ENCODE data around the gene KIF6.

Gene KIF6

DNA sequence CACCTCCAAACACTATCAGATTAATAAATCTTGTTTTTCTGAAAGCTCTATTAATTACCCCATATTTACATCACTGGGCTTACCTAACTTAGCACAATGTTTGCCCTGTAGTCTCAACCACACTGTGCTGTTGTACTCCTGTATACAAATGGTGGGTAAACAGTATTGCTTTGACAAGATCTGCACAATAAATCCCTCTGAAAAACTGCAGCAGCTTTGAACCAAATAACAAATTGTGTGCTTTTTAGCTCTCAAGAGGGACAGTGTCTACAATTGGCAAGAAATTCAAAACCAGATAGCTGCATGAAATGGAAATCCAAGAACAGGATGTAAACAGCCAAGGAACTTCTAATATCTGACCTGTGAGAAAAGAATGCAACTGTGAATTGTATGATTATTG, 10.4 kb downstream of the KIF6 start:
- Histone ChIP-seq H3K36me3 (ENCODE audit: control insufficient read depth in 4 of 4, insufficient read depth in 4 of 4, low read length in 3 of 4) (no peaks in the 10 kb centered on the region), H3K27me3 (replicated peaks in 2 of 5; ENCODE audit: control insufficient read depth in 4 of 5, insufficient read depth in 5 of 5, low read length in 4 of 5) (no peaks in the 10 kb centered on the region), H3K4me3 (ENCODE audit: control insufficient read depth in 1 of 7, extremely low read depth in 1 of 7, insufficient read depth in 4 of 7, low read depth in 2 of 7, low read length in 6 of 7) (no peak overlapping the region), H3K4me1 (ENCODE audit: control extremely low read depth in 1 of 4, control insufficient read depth in 4 of 4, insufficient read depth in 4 of 4, low read length in 3 of 4) (no peaks in the 10 kb centered on the region), H3K27ac (ENCODE audit: insufficient read depth in 1 of 2, low read depth in 1 of 2, low read length in 2 of 2, poor library complexity in 1 of 2, severe bottlenecking in 2 of 2) (no peak overlapping the region), H3K9me3 (ENCODE audit: control extremely low read depth in 1 of 5, control insufficient read depth in 4 of 5, insufficient read depth in 2 of 5, low read depth in 1 of 5, low read length in 4 of 5) (no peaks in the 10 kb centered on the region)
- no peak for DNase-seq
- POLR2A ChIA-PET, result no interaction called here
- CTCF ChIA-PET, result no interaction called here

DNA sequence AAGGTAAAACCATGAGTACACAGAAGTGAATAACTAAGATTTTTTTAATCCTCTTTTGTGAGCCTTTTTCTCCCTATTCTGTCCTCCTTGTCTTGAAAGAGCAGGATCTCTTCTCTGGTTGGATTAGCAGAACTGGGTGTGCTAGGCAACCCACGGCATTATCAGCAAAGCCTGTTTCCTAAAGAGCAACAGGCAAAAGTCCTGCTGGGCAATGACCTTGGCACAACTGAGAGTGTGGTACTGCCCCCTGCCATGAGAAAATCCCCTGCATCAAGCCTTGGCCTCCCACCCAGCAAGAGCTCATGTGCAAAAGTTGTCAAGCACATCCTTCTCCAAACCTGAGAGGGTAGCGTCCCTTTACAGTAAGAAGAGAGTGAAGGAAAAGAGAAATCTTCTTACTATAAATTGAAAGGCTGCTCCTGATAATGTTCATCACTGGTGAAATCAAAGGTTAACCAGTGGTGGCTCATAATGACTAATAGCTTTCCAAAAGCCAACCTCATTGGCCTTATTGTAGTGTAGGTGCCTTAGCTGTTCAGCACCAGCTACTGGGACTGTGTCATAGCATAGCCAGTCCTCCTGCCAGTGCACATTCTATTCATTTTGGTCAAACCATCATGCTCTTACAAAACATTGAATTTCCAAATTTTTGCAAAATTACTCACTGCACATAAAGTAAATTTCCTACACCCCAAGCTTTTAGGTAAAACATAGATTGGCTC, 17.1 kb downstream of the KIF6 start:
- H3K27me3 ChIP-seq (replicated peaks in 2 of 5; ENCODE audit: control insufficient read depth in 4 of 5, insufficient read depth in 5 of 5, low read length in 4 of 5), result no peaks in the 10 kb centered on the region
- no peaks in the 10 kb centered on the region for H3K9me3 ChIP-seq (ENCODE audit: control extremely low read depth in 1 of 5, control insufficient read depth in 4 of 5, insufficient read depth in 2 of 5, low read depth in 1 of 5, low read length in 4 of 5)
- no peak overlapping the region for H3K27ac ChIP-seq (ENCODE audit: insufficient read depth in 1 of 2, low read depth in 1 of 2, low read length in 2 of 2, poor library complexity in 1 of 2, severe bottlenecking in 2 of 2)
- no peak overlapping the region for H3K4me3 ChIP-seq (ENCODE audit: control insufficient read depth in 1 of 7, extremely low read depth in 1 of 7, insufficient read depth in 4 of 7, low read depth in 2 of 7, low read length in 6 of 7)
- DNase-seq, result no peak
- 80% methylated on average over 1 of the region's 2 CpGs for WGBS (ENCODE audit: insufficient coverage)
- ChIA-PET CTCF (no interaction called here), POLR2A (no interaction called here)
- no peaks in the 10 kb centered on the region for H3K4me1 ChIP-seq (ENCODE audit: control extremely low read depth in 1 of 4, control insufficient read depth in 4 of 4, insufficient read depth in 4 of 4, low read length in 3 of 4)
- no peaks in the 10 kb centered on the region for H3K36me3 ChIP-seq (ENCODE audit: control insufficient read depth in 4 of 4, insufficient read depth in 4 of 4, low read length in 3 of 4)

DNA sequence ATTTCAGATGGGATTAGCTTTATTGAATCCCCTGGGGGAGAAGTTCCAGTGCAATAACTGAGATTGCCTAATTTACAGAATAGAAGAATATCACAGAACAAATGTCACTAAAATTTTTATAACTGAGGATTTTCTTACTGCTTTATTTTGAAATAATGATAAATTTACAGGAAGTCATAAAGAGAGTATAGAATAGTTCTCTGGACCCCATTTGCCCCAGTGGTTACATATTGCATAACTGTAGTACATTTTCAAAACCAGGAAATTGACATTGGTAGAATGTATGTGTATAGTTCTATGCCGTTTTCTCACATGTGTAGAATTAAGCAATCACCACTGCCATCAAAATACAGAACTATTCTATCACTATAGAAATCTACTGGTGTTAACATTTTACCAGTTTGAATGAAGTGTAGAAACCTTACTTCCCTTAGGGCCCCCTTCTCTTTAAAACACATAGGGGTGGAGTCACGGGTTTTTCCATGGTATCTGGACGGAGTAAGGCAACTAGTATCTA, 18.3 kb downstream of the KIF6 start:
- 93% methylated on average over 2 of the region's 3 CpGs for WGBS (ENCODE audit: insufficient coverage)
- Histone ChIP-seq H3K27me3 (replicated peaks in 2 of 5; ENCODE audit: control insufficient read depth in 4 of 5, insufficient read depth in 5 of 5, low read length in 4 of 5) (peaks cover 0 to 2% (median 0%) of the 10 kb centered on the region in 5 experiments), H3K4me1 (ENCODE audit: control extremely low read depth in 1 of 4, control insufficient read depth in 4 of 4, insufficient read depth in 4 of 4, low read length in 3 of 4) (no peaks in the 10 kb centered on the region), H3K9me3 (ENCODE audit: control extremely low read depth in 1 of 5, control insufficient read depth in 4 of 5, insufficient read depth in 2 of 5, low read depth in 1 of 5, low read length in 4 of 5) (no peaks in the 10 kb centered on the region), H3K4me3 (ENCODE audit: control insufficient read depth in 1 of 7, extremely low read depth in 1 of 7, insufficient read depth in 4 of 7, low read depth in 2 of 7, low read length in 6 of 7) (no peak overlapping the region), H3K36me3 (ENCODE audit: control insufficient read depth in 4 of 4, insufficient read depth in 4 of 4, low read length in 3 of 4) (no peaks in the 10 kb centered on the region), H3K27ac (ENCODE audit: insufficient read depth in 1 of 2, low read depth in 1 of 2, low read length in 2 of 2, poor library complexity in 1 of 2, severe bottlenecking in 2 of 2) (no peak overlapping the region)
- ChIA-PET POLR2A (no interaction called here), CTCF (no interaction called here)
- DNase-seq, result peak in 2 of 3 donors; percentile 3 to 18

DNA sequence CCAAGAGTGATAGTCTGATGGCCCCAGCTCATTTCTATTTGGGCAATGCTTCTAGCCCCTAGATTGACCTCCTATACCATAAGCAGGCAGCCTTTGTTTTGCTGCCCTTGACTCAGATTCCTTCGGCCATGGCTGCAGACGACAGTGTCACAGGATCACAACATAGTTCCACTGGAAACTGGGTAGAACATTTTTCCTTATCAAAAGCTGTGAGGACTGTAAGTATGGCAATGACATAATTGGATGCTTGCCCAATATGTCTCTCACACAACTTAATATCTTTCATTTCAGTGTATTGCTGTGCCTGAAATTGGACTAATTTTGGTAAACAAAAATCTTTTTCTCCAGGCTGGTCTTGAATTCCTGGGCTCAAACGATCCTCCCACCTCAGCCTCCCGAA, 22.9 kb downstream of the KIF6 start:
- DNase-seq, result no peak
- no peaks in the 10 kb centered on the region for H3K9me3 ChIP-seq (ENCODE audit: control extremely low read depth in 1 of 5, control insufficient read depth in 4 of 5, insufficient read depth in 2 of 5, low read depth in 1 of 5, low read length in 4 of 5)
- peaks cover 0 to 2% (median 0%) of the 10 kb centered on the region in 5 experiments for H3K27me3 ChIP-seq (replicated peaks in 2 of 5; ENCODE audit: control insufficient read depth in 4 of 5, insufficient read depth in 5 of 5, low read length in 4 of 5)
- WGBS (ENCODE audit: insufficient coverage), result no CpG with 5 or more reads among the region's 4 CpGs
- no peak overlapping the region for H3K27ac ChIP-seq (ENCODE audit: insufficient read depth in 1 of 2, low read depth in 1 of 2, low read length in 2 of 2, poor library complexity in 1 of 2, severe bottlenecking in 2 of 2)
- no peaks in the 10 kb centered on the region for H3K36me3 ChIP-seq (ENCODE audit: control insufficient read depth in 4 of 4, insufficient read depth in 4 of 4, low read length in 3 of 4)
- POLR2A ChIA-PET, result no interaction called here
- H3K4me3 ChIP-seq (ENCODE audit: control insufficient read depth in 1 of 7, extremely low read depth in 1 of 7, insufficient read depth in 4 of 7, low read depth in 2 of 7, low read length in 6 of 7), result no peak overlapping the region
- CTCF ChIA-PET, result no interaction called here
- H3K4me1 ChIP-seq (ENCODE audit: control extremely low read depth in 1 of 4, control insufficient read depth in 4 of 4, insufficient read depth in 4 of 4, low read length in 3 of 4), result no peaks in the 10 kb centered on the region

DNA sequence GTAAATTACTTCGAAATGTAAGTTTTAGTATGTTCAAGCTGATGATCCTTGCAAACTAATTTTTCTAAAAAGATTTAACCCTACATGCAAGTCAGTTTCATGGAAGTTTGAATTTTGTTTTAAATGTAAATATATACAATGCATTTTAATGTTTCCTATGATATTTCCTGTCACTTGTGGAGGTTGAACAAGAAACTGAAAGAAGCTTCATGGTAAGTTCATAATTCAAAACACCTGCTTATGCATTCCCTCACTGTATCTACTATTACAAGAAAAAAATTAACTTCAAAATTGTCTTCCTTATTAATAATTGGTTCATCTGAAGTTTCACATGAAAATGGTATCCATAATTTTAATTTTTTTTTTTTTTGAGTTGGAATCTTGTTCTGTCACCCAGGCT, 24.8 kb downstream of the KIF6 start:
- ChIA-PET CTCF (no interaction called here), POLR2A (no interaction called here)
- DNase-seq, result no peak
- peaks cover 0 to 3% (median 0%) of the 10 kb centered on the region in 5 experiments for H3K27me3 ChIP-seq (replicated peaks in 2 of 5; ENCODE audit: control insufficient read depth in 4 of 5, insufficient read depth in 5 of 5, low read length in 4 of 5)
- no CpG with 5 or more reads among the region's 1 CpG for WGBS (ENCODE audit: insufficient coverage)
- H3K36me3 ChIP-seq (ENCODE audit: control insufficient read depth in 4 of 4, insufficient read depth in 4 of 4, low read length in 3 of 4), result no peaks in the 10 kb centered on the region
- H3K27ac ChIP-seq (ENCODE audit: insufficient read depth in 1 of 2, low read depth in 1 of 2, low read length in 2 of 2, poor library complexity in 1 of 2, severe bottlenecking in 2 of 2), result no peak overlapping the region
- peaks cover 0 to 1% (median 0%) of the 10 kb centered on the region in 5 experiments for H3K9me3 ChIP-seq (ENCODE audit: control extremely low read depth in 1 of 5, control insufficient read depth in 4 of 5, insufficient read depth in 2 of 5, low read depth in 1 of 5, low read length in 4 of 5)
- no peak overlapping the region for H3K4me3 ChIP-seq (ENCODE audit: control insufficient read depth in 1 of 7, extremely low read depth in 1 of 7, insufficient read depth in 4 of 7, low read depth in 2 of 7, low read length in 6 of 7)
- no peaks in the 10 kb centered on the region for H3K4me1 ChIP-seq (ENCODE audit: control extremely low read depth in 1 of 4, control insufficient read depth in 4 of 4, insufficient read depth in 4 of 4, low read length in 3 of 4)

DNA sequence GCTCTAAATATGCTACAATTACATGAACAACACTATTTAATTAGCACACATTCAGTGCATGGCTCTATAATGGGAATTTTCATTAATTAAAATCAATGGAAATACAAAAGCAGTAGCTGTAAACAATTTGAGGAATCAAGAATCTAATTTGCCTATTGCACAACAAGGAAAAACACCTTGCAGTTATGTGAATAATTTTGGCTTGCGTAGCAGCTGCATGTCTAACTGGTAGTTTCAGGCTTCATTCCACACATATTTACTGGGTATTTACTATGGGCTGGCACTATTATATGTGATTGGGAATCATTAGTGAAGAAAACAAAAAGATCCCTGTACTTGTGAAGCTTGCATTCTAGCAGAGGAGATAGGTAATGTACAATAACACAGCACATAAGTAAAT, 26.4 kb downstream of the KIF6 start:
- DNase-seq, result no peak
- H3K9me3 ChIP-seq (ENCODE audit: control extremely low read depth in 1 of 5, control insufficient read depth in 4 of 5, insufficient read depth in 2 of 5, low read depth in 1 of 5, low read length in 4 of 5), result peaks cover 0 to 1% (median 0%) of the 10 kb centered on the region in 5 experiments
- WGBS (ENCODE audit: insufficient coverage), result no CpG with 5 or more reads among the region's 1 CpG
- ChIA-PET CTCF (interaction anchor here (0.6 kb wide), 1 partner anchor 1856 kb away, joined by 4 read pairs; no protein-coding TSS in a partner anchor), POLR2A (no interaction called here)
- H3K36me3 ChIP-seq (ENCODE audit: control insufficient read depth in 4 of 4, insufficient read depth in 4 of 4, low read length in 3 of 4), result no peaks in the 10 kb centered on the region
- H3K4me1 ChIP-seq (ENCODE audit: control extremely low read depth in 1 of 4, control insufficient read depth in 4 of 4, insufficient read depth in 4 of 4, low read length in 3 of 4), result no peaks in the 10 kb centered on the region
- no peak overlapping the region for H3K4me3 ChIP-seq (ENCODE audit: control insufficient read depth in 1 of 7, extremely low read depth in 1 of 7, insufficient read depth in 4 of 7, low read depth in 2 of 7, low read length in 6 of 7)
- peaks cover 0 to 3% (median 0%) of the 10 kb centered on the region in 5 experiments for H3K27me3 ChIP-seq (replicated peaks in 2 of 5; ENCODE audit: control insufficient read depth in 4 of 5, insufficient read depth in 5 of 5, low read length in 4 of 5)
- H3K27ac ChIP-seq (ENCODE audit: insufficient read depth in 1 of 2, low read depth in 1 of 2, low read length in 2 of 2, poor library complexity in 1 of 2, severe bottlenecking in 2 of 2), result no peak overlapping the region

DNA sequence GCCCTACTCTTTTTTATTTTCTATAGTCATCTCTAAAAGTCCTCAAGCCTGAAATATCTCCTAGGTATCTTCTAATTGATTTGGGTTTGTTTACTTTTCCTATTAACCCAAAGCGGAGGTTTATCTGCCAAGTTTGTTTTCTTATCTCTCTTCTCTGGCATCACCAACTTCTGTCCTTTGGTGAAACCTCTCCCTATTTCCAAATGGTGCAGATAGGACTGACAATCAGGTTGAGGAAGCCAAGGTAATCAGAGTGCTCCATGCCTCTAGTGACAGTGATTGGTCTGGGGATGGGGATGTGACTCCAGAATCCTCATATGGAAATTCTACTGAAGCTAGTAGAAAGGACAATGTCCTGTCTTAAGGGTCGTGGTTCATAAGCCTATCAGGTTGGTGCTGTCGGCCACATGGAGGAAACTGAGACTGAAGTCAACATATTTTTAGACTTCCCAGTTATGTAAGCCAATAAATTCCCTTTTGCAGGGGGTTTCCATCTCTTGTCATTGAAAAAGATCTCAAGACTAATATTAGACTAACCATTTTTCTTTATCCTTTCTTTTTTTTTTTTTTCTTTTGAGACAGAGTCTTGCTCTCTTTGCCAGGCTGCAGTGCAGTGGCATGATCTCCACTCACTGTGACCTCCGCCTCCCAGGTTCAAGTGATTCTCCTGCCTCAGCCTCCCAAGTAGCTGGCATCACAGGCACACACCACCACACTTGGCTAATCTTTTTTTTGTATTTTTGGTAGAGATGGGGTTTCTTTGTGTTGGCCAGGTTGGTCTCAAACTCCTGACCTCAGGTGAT, 28.0 kb downstream of the KIF6 start:
- POLR2A ChIA-PET, result no interaction called here
- Histone ChIP-seq H3K4me3 (ENCODE audit: control insufficient read depth in 1 of 7, extremely low read depth in 1 of 7, insufficient read depth in 4 of 7, low read depth in 2 of 7, low read length in 6 of 7) (no peak overlapping the region), H3K27me3 (replicated peaks in 2 of 5; ENCODE audit: control insufficient read depth in 4 of 5, insufficient read depth in 5 of 5, low read length in 4 of 5) (peaks cover 0 to 3% (median 0%) of the 10 kb centered on the region in 5 experiments), H3K36me3 (ENCODE audit: control insufficient read depth in 4 of 4, insufficient read depth in 4 of 4, low read length in 3 of 4) (no peaks in the 10 kb centered on the region), H3K4me1 (ENCODE audit: control extremely low read depth in 1 of 4, control insufficient read depth in 4 of 4, insufficient read depth in 4 of 4, low read length in 3 of 4) (no peaks in the 10 kb centered on the region), H3K9me3 (ENCODE audit: control extremely low read depth in 1 of 5, control insufficient read depth in 4 of 5, insufficient read depth in 2 of 5, low read depth in 1 of 5, low read length in 4 of 5) (peaks cover 0 to 1% (median 0%) of the 10 kb centered on the region in 5 experiments), H3K27ac (ENCODE audit: insufficient read depth in 1 of 2, low read depth in 1 of 2, low read length in 2 of 2, poor library complexity in 1 of 2, severe bottlenecking in 2 of 2) (no peak overlapping the region)
- DNase-seq, result no peak
- no CpG with 5 or more reads among the region's 4 CpGs for WGBS (ENCODE audit: insufficient coverage)
- CTCF ChIA-PET, result no interaction called here
